Measurements from ENCODE around the gene GFER. TPM values are rescaled to one million over a fixed set of nuclear protein-coding genes. Genes with fewer than 3 reads are reported as not detected.

Gene GFER
- total and polyA plus RNA-seq, 10 of the 15 experiments (the other 5 are each of a cell fraction or from before 2014, with no cell fraction given) = 2.4 to 57.7 (median 31.3) TPM

GRCh38 chr16:1990351-1991134 is 6.5 kb downstream of the GFER start (continued):
- TF ChIP-seq RELB (IDR thresholded peaks at IDR 0.05; ENCODE audit: low read depth) (no peak), TAF1 (IDR thresholded peaks at IDR 0.05; ENCODE audit: borderline replicate concordance, low read depth, low read length) (0 out of 2 replicates have a peak, but pooled peaks have one; percentile 21), STAT1 (conservative IDR thresholded peaks at IDR 0.05) (no peak), BCLAF1 (IDR thresholded peaks at IDR 0.05) (no peak), NKRF (conservative IDR thresholded peaks at IDR 0.05) (no peak), SMARCA5 (IDR thresholded peaks at IDR 0.05) (0 out of 2 replicates have a peak, but pooled peaks have one; percentile 43), SIN3A (IDR thresholded peaks at IDR 0.05; ENCODE audit: low read depth, low read length) (peak; percentile 15; the same call in 1 of the 2 replicates), CEBPB (IDR thresholded peaks at IDR 0.05; ENCODE audit: borderline replicate concordance in 1 of 2, low read depth in 2 of 2, low read length in 2 of 2) (no peak), JUND (IDR thresholded peaks at IDR 0.05; ENCODE audit: low read depth, low read length) (peak; percentile 53; the same call in 1 of the 2 replicates), SUZ12 (IDR thresholded peaks at IDR 0.05; ENCODE audit: unreplicated experiment) (no peak), RAD21 (IDR thresholded peaks at IDR 0.05; ENCODE audit: insufficient read depth, low read depth, low read length) (no peak)
